HepG2 (cell line): ENCODE data around the gene KDELR3. TPM values are rescaled to one million over a fixed set of nuclear protein-coding genes. Genes with fewer than 3 reads are reported as not detected.
A peak's percentile ranks its signal among the peaks of the same experiment; 100 is the strongest.

Experiments used
- ELF1 ChIP-seq: sonication (generic); formaldehyde crosslinking; IDR thresholded peaks from 2 replicates; pipeline ENCODE4 v1.4.0; 2020; ENCODE audit warnings: missing genetic modification reagents
- FOXJ3 ChIP-seq: sonication (generic); formaldehyde crosslinking; IDR thresholded peaks from 2 replicates; pipeline ENCODE4 v1.4.0; 2020; ENCODE audit warnings: missing genetic modification reagents, mild to moderate bottlenecking, borderline replicate concordance
- FOXM1 ChIP-seq: sonication (generic); formaldehyde crosslinking; IDR thresholded peaks from 2 replicates; pipeline ENCODE4 v1.5.0; 2020; ENCODE audit warnings: missing genetic modification reagents
- GTF3A ChIP-seq: sonication (generic); formaldehyde crosslinking; conservative IDR thresholded peaks from 2 replicates; pipeline ENCODE4 v1.4.0; 2020; ENCODE audit warnings: mild to moderate bottlenecking, missing genetic modification reagents
- MTA1 ChIP-seq: sonication (generic); formaldehyde crosslinking; IDR thresholded peaks from 2 replicates; pipeline ENCODE4 v1.4.0; 2020; ENCODE audit warnings: missing genetic modification reagents, mild to moderate bottlenecking, borderline replicate concordance
- RBFOX2 ChIP-seq: fragments of 200-400 bp; formaldehyde crosslinking; IDR thresholded peaks from 2 replicates; pipeline ENCODE4 v1.6.1; 2017; ENCODE audit warnings: low read depth, mild to moderate bottlenecking, low read length
- SMARCE1 ChIP-seq: fragments of 450-650 bp; IDR thresholded peaks from 2 replicates; pipeline ENCODE4 v1.6.1; 2017; ENCODE audit warnings: borderline replicate concordance
- THYN1 ChIP-seq: sonication (generic); formaldehyde crosslinking; IDR thresholded peaks from 2 replicates; pipeline ENCODE4 v1.8.1; 2023; ENCODE audit warnings: low read depth, mild to moderate bottlenecking, moderate library complexity, missing genetic modification reagents, borderline replicate concordance
- ZBTB1 ChIP-seq: sonication (generic); formaldehyde crosslinking; IDR thresholded peaks from 2 replicates; pipeline ENCODE4 v1.4.0; 2020; ENCODE audit warnings: missing genetic modification reagents, borderline replicate concordance
- ZNF232 ChIP-seq: sonication (generic); formaldehyde crosslinking; IDR thresholded peaks from 2 replicates; pipeline ENCODE4 v1.4.0; 2020; ENCODE audit warnings: missing genetic modification reagents, borderline replicate concordance
- ZNF251 ChIP-seq: sonication (generic); formaldehyde crosslinking; IDR thresholded peaks from 2 replicates; pipeline ENCODE4 v1.9.0; 2021; ENCODE audit warnings: mild to moderate bottlenecking, missing genetic modification reagents
- ZNF367 ChIP-seq: sonication (generic); formaldehyde crosslinking; IDR thresholded peaks from 2 replicates; pipeline ENCODE4 v1.4.0; 2020; ENCODE audit warnings: missing genetic modification reagents, borderline replicate concordance
- ZNF7 ChIP-seq: IDR thresholded peaks from 2 replicates; pipeline ENCODE4 v1.6.1; 2016; ENCODE audit warnings: missing biosample characterization, missing genetic modification reagents
- ZNF704 ChIP-seq: sonication (generic); formaldehyde crosslinking; IDR thresholded peaks from 2 replicates; pipeline ENCODE4 v1.8.1; 2023; ENCODE audit warnings: mild to moderate bottlenecking, inconsistent platforms, moderate library complexity, missing genetic modification reagents, borderline replicate concordance
- ZNF746 ChIP-seq: sonication (generic); formaldehyde crosslinking; IDR thresholded peaks from 2 replicates; pipeline ENCODE4 v1.8.0; 2022; ENCODE audit warnings: mild to moderate bottlenecking, missing genetic modification reagents
- ZNF816 ChIP-seq: sonication (generic); formaldehyde crosslinking; IDR thresholded peaks from 2 replicates; pipeline ENCODE4 v1.8.0; 2022; ENCODE audit warnings: missing genetic modification reagents, mild to moderate bottlenecking, borderline replicate concordance
- polyA plus RNA-seq, 8 experiments: library from polyadenylated mRNA; depleted of rRNA in 3 of 8; stranded (reverse) in 7 of 8; unstranded in 1 of 8; fragments of >200 nt; fragmentation: Illumina TruSeq in 4 of 8; extraction: Trizol in 4 of 8; gene quantifications; 2 replicates each; pipeline versions ENCODE4 v1.2.1 to v1.2.3, GENCODE V29; 2011 to 2016; ENCODE audit warnings: low read depth in 4 of 8, missing spikeins in 1 of 8, mixed read lengths in 1 of 8; ENCODE audit not compliant: insufficient read depth in 1 of 8
- total RNA-seq, 5 experiments: library from RNA; depleted of rRNA; stranded (reverse); fragments of >200 nt; fragmentation: Illumina TruSeq; extraction: Trizol; gene quantifications; 2 replicates each; pipeline ENCODE4 v1.2.3, GENCODE V29; 2016; ENCODE audit warnings: low read depth in 1 of 5
- TF ChIP-seq, protein P1 (sequence below): sonication (generic); formaldehyde crosslinking; conservative IDR thresholded peaks from 2 replicates; pipeline ENCODE4 v1.5.0; 2020; ENCODE audit warnings: missing genetic modification reagents
- TF ChIP-seq, protein P2 (sequence below): sonication (generic); formaldehyde crosslinking; IDR thresholded peaks from 2 replicates; pipeline ENCODE4 v1.5.0; 2020; ENCODE audit warnings: mild to moderate bottlenecking, missing genetic modification reagents
- TF ChIP-seq, protein P3 (sequence below): sonication (generic); formaldehyde crosslinking; IDR thresholded peaks from 2 replicates; pipeline ENCODE4 v1.4.0; 2020; ENCODE audit warnings: missing genetic modification reagents
- TF ChIP-seq, protein P4 (sequence below): IDR thresholded peaks from 2 replicates; pipeline ENCODE4 v1.6.1; 2016
- TF ChIP-seq, protein P5 (sequence below): IDR thresholded peaks from 2 replicates; pipeline ENCODE4 v1.6.1; 2016; ENCODE audit warnings: low read depth, control low read depth

Gene KDELR3
- total and polyA plus RNA-seq, 2 of the 13 experiments (the other 11 are each of a cell fraction or from before 2014, with no cell fraction given), result 24.2 to 65.7 TPM

DNA sequence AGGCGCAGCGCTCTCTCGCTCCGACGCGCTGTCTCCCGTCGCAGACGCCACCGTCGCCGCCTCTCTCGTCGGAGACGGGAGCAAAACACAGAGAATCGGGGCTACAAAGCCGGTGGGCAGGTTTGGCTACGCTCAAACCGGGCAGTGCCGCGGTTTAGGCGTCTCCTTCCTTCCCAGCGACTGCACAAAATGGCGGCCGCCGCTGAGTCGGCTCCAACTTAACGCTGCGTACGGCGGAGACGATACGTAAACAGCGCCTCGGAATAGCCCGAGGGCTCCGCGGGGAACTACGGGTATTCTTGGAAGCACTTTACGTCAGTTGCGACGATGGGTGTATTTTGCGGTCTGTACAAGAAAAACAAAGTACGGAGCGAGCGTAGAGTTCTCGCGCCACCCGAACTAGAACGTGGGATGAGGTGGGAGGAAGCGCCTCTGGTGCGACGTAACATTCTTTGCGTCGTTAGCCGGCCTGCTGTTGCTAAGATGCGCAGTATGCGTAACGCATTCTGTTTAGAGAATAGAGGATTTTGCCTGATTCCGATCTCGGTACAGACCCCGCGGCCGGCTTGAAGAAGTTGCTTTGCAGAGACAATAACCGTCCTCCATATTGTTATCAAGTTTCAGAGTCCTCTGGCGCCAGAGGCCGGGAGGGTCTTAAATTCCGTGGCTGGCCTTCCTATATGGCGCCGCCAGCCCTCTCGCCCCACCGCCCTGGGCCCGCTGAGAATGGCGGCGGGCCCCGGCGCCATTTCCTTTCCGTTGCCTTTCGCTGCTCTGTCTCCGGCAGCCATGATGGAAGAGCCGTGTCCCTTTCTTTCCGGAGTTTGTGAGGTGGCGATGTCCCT is 38.4 kb downstream of the KDELR3 start, which contains the start of gene DDX17 (continued):
- TF ChIP-seq, protein P1, sequence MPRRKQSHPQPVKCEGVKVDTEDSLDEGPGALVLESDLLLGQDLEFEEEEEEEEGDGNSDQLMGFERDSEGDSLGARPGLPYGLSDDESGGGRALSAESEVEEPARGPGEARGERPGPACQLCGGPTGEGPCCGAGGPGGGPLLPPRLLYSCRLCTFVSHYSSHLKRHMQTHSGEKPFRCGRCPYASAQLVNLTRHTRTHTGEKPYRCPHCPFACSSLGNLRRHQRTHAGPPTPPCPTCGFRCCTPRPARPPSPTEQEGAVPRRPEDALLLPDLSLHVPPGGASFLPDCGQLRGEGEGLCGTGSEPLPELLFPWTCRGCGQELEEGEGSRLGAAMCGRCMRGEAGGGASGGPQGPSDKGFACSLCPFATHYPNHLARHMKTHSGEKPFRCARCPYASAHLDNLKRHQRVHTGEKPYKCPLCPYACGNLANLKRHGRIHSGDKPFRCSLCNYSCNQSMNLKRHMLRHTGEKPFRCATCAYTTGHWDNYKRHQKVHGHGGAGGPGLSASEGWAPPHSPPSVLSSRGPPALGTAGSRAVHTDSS (CRISPR knock-in tag), result no peak
- TF ChIP-seq GTF3A, result no peak
- TF ChIP-seq, protein P2, sequence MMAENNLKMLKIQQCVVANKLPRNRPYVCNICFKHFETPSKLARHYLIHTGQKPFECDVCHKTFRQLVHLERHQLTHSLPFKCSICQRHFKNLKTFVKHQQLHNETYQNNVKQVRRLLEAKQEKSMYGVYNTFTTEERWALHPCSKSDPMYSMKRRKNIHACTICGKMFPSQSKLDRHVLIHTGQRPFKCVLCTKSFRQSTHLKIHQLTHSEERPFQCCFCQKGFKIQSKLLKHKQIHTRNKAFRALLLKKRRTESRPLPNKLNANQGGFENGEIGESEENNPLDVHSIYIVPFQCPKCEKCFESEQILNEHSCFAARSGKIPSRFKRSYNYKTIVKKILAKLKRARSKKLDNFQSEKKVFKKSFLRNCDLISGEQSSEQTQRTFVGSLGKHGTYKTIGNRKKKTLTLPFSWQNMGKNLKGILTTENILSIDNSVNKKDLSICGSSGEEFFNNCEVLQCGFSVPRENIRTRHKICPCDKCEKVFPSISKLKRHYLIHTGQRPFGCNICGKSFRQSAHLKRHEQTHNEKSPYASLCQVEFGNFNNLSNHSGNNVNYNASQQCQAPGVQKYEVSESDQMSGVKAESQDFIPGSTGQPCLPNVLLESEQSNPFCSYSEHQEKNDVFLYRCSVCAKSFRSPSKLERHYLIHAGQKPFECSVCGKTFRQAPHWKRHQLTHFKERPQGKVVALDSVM (CRISPR knock-in tag), result 0 out of 2 replicates have a peak, but pooled peaks have one; percentile 16
- TF ChIP-seq, protein P3, sequence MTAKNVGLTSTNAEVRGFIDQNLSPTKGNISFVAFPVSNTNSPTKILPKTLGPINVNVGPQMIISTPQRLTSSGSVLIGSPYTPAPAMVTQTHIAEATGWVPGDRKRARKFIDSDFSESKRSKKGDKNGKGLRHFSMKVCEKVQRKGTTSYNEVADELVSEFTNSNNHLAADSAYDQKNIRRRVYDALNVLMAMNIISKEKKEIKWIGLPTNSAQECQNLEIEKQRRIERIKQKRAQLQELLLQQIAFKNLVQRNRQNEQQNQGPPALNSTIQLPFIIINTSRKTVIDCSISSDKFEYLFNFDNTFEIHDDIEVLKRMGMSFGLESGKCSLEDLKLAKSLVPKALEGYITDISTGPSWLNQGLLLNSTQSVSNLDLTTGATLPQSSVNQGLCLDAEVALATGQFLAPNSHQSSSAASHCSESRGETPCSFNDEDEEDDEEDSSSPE (CRISPR knock-in tag), result peak; percentile 56; the same call in 1 of the 2 replicates
- TF ChIP-seq ZNF816 (CRISPR knock-in tag), result no peak
- TF ChIP-seq ZNF7 (CRISPR knock-in tag), result no peak
- TF ChIP-seq FOXM1 (CRISPR knock-in tag), result no peak
- no peak; the same call in 1 of the 2 replicates for TF ChIP-seq ZNF746 (CRISPR knock-in tag)
- peak; percentile 98 for TF ChIP-seq RBFOX2
- TF ChIP-seq ZNF367 (CRISPR knock-in tag), result no peak
- TF ChIP-seq FOXJ3 (CRISPR knock-in tag), result peak; percentile 60; the same call in 1 of the 2 replicates
- no peak for TF ChIP-seq ZNF251
- peak; percentile 68; the same call in 1 of the 2 replicates for TF ChIP-seq ZNF232 (CRISPR knock-in tag)
- TF ChIP-seq ELF1 (CRISPR knock-in tag), result 0 out of 2 replicates have a peak, but pooled peaks have one; percentile 12
- TF ChIP-seq THYN1 (CRISPR knock-in tag), result no peak
- TF ChIP-seq SMARCE1, result no peak
- no peak for TF ChIP-seq ZBTB1
- 0 out of 2 replicates have a peak, but pooled peaks have one; percentile 23 for TF ChIP-seq ZNF704 (CRISPR knock-in tag)
- TF ChIP-seq, protein P4, sequence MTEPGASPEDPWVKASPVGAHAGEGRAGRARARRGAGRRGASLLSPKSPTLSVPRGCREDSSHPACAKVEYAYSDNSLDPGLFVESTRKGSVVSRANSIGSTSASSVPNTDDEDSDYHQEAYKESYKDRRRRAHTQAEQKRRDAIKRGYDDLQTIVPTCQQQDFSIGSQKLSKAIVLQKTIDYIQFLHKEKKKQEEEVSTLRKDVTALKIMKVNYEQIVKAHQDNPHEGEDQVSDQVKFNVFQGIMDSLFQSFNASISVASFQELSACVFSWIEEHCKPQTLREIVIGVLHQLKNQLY, result no peak
- no peak for TF ChIP-seq MTA1
- TF ChIP-seq, protein P5, sequence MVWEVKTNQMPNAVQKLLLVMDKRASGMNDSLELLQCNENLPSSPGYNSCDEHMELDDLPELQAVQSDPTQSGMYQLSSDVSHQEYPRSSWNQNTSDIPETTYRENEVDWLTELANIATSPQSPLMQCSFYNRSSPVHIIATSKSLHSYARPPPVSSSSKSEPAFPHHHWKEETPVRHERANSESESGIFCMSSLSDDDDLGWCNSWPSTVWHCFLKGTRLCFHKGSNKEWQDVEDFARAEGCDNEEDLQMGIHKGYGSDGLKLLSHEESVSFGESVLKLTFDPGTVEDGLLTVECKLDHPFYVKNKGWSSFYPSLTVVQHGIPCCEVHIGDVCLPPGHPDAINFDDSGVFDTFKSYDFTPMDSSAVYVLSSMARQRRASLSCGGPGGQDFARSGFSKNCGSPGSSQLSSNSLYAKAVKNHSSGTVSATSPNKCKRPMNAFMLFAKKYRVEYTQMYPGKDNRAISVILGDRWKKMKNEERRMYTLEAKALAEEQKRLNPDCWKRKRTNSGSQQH, result no peak
